ENCODE results near the gene CRACDL. TPM values are rescaled to one million over a fixed set of nuclear protein-coding genes. Genes with fewer than 3 reads are reported as not detected.
A peak's percentile ranks its signal among the peaks of the same experiment; 100 is the strongest.

Gene CRACDL
- polyA plus RNA-seq, 1 of the 3 experiments (the other 2 are of a cell fraction) = not detected

DNA sequence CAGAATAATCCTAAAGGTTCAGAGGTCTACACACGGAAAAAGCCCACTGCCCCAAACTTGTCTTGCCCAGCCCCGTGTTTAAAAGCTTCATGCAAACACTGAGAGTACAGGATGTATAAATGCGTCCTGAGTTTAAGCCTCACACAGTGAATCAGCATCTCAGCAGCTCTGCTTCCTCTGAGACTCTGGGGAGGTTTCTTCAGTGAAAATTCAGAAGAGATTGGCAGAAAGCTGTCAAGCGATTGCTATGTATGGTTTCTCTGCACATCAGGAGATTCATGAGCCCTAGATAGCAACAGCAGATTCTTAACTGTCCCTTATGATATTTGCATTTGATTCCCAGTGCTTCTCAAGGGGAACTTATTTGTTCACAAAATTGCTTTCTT, 27.1 kb downstream of the CRACDL start (continued):
- TF ChIP-seq, protein P1, sequence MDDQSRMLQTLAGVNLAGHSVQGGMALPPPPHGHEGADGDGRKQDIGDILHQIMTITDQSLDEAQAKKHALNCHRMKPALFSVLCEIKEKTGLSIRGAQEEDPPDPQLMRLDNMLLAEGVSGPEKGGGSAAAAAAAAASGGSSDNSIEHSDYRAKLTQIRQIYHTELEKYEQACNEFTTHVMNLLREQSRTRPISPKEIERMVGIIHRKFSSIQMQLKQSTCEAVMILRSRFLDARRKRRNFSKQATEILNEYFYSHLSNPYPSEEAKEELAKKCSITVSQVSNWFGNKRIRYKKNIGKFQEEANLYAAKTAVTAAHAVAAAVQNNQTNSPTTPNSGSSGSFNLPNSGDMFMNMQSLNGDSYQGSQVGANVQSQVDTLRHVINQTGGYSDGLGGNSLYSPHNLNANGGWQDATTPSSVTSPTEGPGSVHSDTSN (IDR thresholded peaks at IDR 0.05) = no peak
- no peak for TF ChIP-seq RFX5 (IDR thresholded peaks at IDR 0.05; ENCODE audit: low read length)

DNA sequence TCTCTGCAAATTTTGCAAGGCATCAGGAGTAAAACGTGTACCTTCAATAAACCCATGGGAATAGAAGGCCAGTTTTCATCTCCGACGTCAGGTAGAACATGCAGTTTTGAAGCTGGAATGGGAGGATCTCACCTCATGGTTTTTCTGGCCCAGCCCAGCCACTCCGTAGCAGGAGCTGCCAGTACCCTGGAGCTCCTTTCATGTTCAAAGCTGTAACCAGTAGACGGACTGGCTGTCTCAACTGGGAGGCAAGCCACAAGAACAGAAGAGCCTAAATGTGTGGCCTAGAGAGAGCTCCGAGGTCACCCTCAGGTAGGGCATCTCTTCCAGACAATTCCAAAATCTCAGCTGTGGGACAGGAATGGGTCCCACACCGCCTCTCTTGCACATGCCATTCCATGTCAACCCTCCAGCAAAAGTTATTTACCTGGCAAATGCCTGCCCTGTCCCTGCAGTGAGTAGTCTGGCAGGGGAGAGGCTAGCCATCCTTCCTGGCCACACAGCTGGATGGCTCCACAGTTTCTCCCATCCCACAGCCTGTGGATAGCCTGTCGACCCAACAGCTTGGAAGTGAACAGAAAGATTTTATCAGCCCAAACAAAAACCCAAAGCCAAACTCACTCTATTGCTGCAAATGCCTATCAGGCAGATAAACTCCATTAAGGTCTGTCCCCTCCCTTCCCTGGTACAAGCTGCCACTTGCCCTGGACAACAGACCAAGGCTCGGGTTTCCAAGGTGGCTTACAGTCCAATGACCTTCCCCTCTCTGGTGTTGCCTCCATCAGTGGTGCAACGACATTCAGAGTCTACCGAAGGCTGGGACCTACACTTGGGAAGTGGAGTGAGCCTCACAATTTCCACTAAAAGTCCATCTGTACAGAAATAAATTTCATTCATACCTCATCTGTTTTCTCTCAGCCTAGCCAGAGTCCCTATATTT, 27.8 kb downstream of the CRACDL start:
- Histone ChIP-seq H3K79me2 (ENCODE audit: insufficient read depth) (no peaks in the 10 kb centered on the region), H3K9ac (peak overlapping the region; percentile 4; the same call in 1 of the 2 replicates), H3K9me2 (no peaks in the 10 kb centered on the region), H2AFZ (ENCODE audit: low read depth) (peak overlapping the region; percentile 46; the same call in 1 of the 2 replicates), H3K27ac (ENCODE audit: low read depth in 2 of 2, low read length in 1 of 2) (peak overlapping the region; percentile 75 to 76), H3F3A (replicated peaks; ENCODE audit: insufficient read depth) (peaks cover 6% of the 10 kb centered on the region), H3K4me1 (ENCODE audit: control insufficient read depth in 1 of 2, insufficient read depth in 2 of 2, low read depth in 1 of 2, low read length in 1 of 2) (peaks cover 30 to 39% of the 10 kb centered on the region in 2 experiments), H3K36me3 (replicated peaks in 1 of 2; ENCODE audit: control insufficient read depth in 1 of 2, insufficient read depth in 2 of 2, low read length in 1 of 2) (no peaks in the 10 kb centered on the region), H3K4me3 (ENCODE audit: low read depth in 2 of 2, low read length in 1 of 2) (no peak overlapping the region), H4K20me1 (ENCODE audit: insufficient read depth) (no peaks in the 10 kb centered on the region), H3K27me3 (ENCODE audit: insufficient read depth) (no peaks in the 10 kb centered on the region), H3K4me2 (peak overlapping the region; percentile 34; the same call in 1 of the 2 replicates), H3K9me3 (no peaks in the 10 kb centered on the region)
- TF ChIP-seq RAD21 (IDR thresholded peaks at IDR 0.05; ENCODE audit: low read length) (peak; percentile 14; the same call in 1 of the 2 replicates), RCOR1 (IDR thresholded peaks at IDR 0.05; ENCODE audit: low read length) (0 out of 2 replicates have a peak, but pooled peaks have one; percentile 11), TAF1 (IDR thresholded peaks at IDR 0.05; ENCODE audit: borderline replicate concordance, low read depth, low read length) (no peak), FOXJ3 (CRISPR knock-in tag; IDR thresholded peaks at IDR 0.05) (0 out of 2 replicates have a peak, but pooled peaks have one; percentile 38), GATA2 (CRISPR knock-in tag; IDR thresholded peaks at IDR 0.05) (peak; percentile 72; the same call in 1 of the 2 replicates)
- TF ChIP-seq, protein P2, sequence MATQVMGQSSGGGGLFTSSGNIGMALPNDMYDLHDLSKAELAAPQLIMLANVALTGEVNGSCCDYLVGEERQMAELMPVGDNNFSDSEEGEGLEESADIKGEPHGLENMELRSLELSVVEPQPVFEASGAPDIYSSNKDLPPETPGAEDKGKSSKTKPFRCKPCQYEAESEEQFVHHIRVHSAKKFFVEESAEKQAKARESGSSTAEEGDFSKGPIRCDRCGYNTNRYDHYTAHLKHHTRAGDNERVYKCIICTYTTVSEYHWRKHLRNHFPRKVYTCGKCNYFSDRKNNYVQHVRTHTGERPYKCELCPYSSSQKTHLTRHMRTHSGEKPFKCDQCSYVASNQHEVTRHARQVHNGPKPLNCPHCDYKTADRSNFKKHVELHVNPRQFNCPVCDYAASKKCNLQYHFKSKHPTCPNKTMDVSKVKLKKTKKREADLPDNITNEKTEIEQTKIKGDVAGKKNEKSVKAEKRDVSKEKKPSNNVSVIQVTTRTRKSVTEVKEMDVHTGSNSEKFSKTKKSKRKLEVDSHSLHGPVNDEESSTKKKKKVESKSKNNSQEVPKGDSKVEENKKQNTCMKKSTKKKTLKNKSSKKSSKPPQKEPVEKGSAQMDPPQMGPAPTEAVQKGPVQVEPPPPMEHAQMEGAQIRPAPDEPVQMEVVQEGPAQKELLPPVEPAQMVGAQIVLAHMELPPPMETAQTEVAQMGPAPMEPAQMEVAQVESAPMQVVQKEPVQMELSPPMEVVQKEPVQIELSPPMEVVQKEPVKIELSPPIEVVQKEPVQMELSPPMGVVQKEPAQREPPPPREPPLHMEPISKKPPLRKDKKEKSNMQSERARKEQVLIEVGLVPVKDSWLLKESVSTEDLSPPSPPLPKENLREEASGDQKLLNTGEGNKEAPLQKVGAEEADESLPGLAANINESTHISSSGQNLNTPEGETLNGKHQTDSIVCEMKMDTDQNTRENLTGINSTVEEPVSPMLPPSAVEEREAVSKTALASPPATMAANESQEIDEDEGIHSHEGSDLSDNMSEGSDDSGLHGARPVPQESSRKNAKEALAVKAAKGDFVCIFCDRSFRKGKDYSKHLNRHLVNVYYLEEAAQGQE (IDR thresholded peaks at IDR 0.05; ENCODE audit: low read depth, low read length) = no peak
- WGBS (ENCODE audit: low lambda C conversion rate) = 80% methylated on average over 11 of the region's 11 CpGs
- POLR2A ChIA-PET = no interaction called here
- DNase-seq = peak; percentile 39
- CTCF ChIA-PET = no interaction called here

Data from SK-N-SH (cell line).